Breast epithelium (tissue), 4 donors: ENCODE measurements around the gene GNB1L. TPM values are rescaled to one million over a fixed set of nuclear protein-coding genes. Genes with fewer than 3 reads are reported as not detected.
A peak's percentile ranks its signal among the peaks of the same experiment; 100 is the strongest.

ENCODE experiments used
- DNase-seq, 2 donors: peaks; one replicate each; pipeline ENCODE4 v3.0.0-alpha.2; 2019; ENCODE audit warnings: low spot score in 2 of 2
- H3K27ac ChIP-seq, 2 donors: fragments of 200-600 bp; sonication (generic) in 1 of 2; one replicate each; pipeline ENCODE4 v1.5.1; 2016 to 2019; ENCODE audit warnings: mild to moderate bottlenecking in 1 of 2
- H3K27me3 ChIP-seq, 2 donors: fragments of 200-600 bp; sonication (generic) in 1 of 2; one replicate each; pipeline versions ENCODE4 v1.5.1 to v1.6.0; 2017 to 2019; ENCODE audit warnings: control low read depth in 1 of 2, mild to moderate bottlenecking in 1 of 2
- H3K36me3 ChIP-seq: fragments of 200-600 bp; one replicate; pipeline ENCODE4 v1.5.1; 2019
- H3K4me1 ChIP-seq, 2 donors: fragments of 200-600 bp; sonication (generic); one replicate each; pipeline ENCODE4 v1.5.1; 2016 to 2019; ENCODE audit warnings: control low read depth in 1 of 2
- H3K4me3 ChIP-seq, 3 donors: fragments of 200-600 bp; sonication (generic); 1 replicate in 2 of 3; 2 replicates in 1 of 3; pipeline ENCODE4 v1.5.1; 2016 to 2019; ENCODE audit warnings: mild to moderate bottlenecking in 3 of 3, moderate library complexity in 2 of 3
- H3K9me3 ChIP-seq, 2 donors: fragments of 200-600 bp; sonication (generic) in 1 of 2; one replicate each; pipeline ENCODE4 v1.5.1; 2016 to 2019; ENCODE audit warnings: control low read depth in 1 of 2
- POLR2A ChIP-seq: fragments of 450-650 bp; IDR thresholded peaks from one replicate; pipeline ENCODE4 v1.6.1; 2016; ENCODE audit warnings: antibody characterized with exemption, mild to moderate bottlenecking, moderate library complexity
- POLR2AphosphoS5 ChIP-seq, 3 donors: sonication (generic); formaldehyde crosslinking; IDR thresholded peaks; one replicate each; pipeline ENCODE4 v1.6.1; 2017; ENCODE audit warnings: antibody characterized with exemption in 3 of 3
- intact Hi-C: fragments of 100-400 bp; cut with DNase I; formaldehyde crosslinking; loops from one replicate; pipeline ENCODE4 v1.15.1; 2023; ENCODE audit warnings: low total_unique reads
- total RNA-seq, 3 donors: library from RNA; depleted of rRNA; stranded (reverse); fragments of >200 nt; gene quantifications; one replicate each; pipeline ENCODE4 v1.1.0, GENCODE V29; 2016
- TF ChIP-seq, protein P1 (sequence below), 3 donors: fragments of 450-650 bp; IDR thresholded peaks; one replicate each; pipeline ENCODE4 v1.5.1; 2016 to 2017; ENCODE audit warnings: antibody characterized with exemption in 3 of 3, mild to moderate bottlenecking in 3 of 3, moderate library complexity in 3 of 3

GNB1L gene
- total RNA-seq, 3 donors from 2014 or later, result 5.6 to 8.2 (median 6.3) TPM

DNA sequence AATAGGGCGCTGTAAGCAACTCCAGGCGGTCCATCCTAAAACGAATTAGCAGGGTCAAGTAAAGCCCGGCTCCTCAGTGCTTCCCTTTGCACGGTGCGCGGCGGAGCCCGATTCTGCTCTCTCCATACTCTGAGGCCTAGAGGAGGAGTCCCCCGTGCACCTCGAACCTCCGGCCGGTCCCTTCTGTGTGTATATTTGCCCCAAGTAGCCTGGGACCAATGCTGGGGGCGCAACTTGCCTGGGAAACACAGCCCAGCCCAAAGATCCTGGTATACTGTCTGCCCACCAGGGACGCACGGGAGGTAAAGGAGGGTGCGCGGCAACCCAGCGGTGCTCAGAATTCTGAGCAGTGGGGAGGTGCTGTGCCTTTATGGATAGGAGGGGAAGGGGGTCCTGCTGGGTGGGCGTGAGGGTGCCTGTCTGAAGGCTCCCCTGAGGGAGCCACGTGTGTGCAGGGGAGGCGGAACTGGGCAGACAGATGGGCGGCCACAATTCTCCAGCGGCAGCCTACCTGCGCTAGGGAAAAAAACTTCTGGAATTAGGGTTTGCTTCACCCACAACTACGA lies 98.9 kb downstream of the GNB1L start:
- TF ChIP-seq, protein P1, sequence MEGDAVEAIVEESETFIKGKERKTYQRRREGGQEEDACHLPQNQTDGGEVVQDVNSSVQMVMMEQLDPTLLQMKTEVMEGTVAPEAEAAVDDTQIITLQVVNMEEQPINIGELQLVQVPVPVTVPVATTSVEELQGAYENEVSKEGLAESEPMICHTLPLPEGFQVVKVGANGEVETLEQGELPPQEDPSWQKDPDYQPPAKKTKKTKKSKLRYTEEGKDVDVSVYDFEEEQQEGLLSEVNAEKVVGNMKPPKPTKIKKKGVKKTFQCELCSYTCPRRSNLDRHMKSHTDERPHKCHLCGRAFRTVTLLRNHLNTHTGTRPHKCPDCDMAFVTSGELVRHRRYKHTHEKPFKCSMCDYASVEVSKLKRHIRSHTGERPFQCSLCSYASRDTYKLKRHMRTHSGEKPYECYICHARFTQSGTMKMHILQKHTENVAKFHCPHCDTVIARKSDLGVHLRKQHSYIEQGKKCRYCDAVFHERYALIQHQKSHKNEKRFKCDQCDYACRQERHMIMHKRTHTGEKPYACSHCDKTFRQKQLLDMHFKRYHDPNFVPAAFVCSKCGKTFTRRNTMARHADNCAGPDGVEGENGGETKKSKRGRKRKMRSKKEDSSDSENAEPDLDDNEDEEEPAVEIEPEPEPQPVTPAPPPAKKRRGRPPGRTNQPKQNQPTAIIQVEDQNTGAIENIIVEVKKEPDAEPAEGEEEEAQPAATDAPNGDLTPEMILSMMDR (IDR thresholded peaks at IDR 0.05), result no peak
- no peak for TF ChIP-seq POLR2A
- TF ChIP-seq POLR2AphosphoS5 (IDR thresholded peaks at IDR 0.05), result no peak
- Histone ChIP-seq H3K4me1 (peaks cover 5 to 12% of the 10 kb centered on the region in 2 donors), H3K9me3 (no peaks in the 10 kb centered on the region), H3K4me3 (peak overlapping the region in 2 of 3 donors; percentile 41 to 68), H3K27me3 (peaks cover 9 to 52% of the 10 kb centered on the region in 2 donors), H3K36me3 (no peaks in the 10 kb centered on the region), H3K27ac (no peak overlapping the region)
- intact Hi-C loops, result no loop called here
- no peak for DNase-seq

DNA sequence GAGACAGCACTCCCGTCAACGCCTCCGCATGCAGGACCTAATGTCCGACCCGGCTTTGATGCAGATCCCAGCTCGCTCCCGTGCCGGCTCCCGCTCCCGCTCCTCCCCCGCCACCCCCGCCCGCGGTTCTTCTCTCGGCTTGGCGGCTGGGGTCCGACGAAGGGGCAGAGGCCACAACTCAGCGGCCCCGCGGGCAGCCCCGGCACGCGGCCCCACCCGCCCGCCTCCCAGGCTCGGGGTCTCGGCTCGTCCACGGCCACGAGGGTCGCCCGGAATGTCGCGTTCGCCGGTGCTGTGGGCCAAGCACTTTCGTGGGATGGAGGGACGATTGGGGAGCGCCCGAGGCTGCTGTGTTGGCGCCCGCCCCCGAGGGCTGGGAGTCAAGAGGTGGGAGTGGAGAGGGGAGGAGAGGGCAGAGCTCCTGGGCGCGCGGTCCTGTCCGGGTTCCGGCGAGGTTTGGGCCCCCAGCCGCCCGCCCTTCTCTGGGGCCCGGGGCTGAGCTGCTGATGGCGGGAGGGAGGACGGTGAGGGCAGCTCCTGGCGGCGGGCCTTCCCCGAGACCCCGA lies 99.4 kb downstream of the GNB1L start:
- Histone ChIP-seq H3K9me3 (no peaks in the 10 kb centered on the region), H3K4me3 (peak overlapping the region in 2 of 3 donors; percentile 18 to 68), H3K27me3 (peaks cover 9 to 52% of the 10 kb centered on the region in 2 donors), H3K4me1 (peaks cover 5 to 12% of the 10 kb centered on the region in 2 donors), H3K27ac (no peak overlapping the region), H3K36me3 (no peaks in the 10 kb centered on the region)
- no peak for DNase-seq
- intact Hi-C loops, result no loop called here
- TF ChIP-seq POLR2AphosphoS5 (IDR thresholded peaks at IDR 0.05) (no peak), POLR2A (no peak)
- TF ChIP-seq, protein P1 (IDR thresholded peaks at IDR 0.05), result no peak

DNA sequence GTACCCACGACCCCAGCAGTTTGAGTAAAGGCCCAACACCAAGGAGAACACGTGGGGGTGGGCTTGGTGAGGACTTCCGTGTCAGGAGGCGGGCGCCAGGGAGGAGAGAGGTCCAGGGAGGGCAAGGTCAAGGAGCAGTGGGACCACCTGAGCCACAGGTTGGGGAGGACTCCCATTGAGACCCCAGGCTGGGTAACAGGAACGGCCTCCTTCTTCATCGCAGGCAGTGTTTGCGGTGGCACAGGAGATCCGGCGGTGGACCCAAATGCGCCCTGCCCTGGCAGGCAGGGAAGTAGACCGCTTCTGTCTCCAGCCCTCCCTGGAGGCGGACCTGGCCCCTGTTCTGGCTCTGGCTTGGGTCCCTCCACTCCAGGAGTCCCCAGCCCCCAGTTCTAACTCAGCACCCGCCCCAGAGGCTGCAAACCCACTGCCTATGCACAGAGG lies 100.0 kb downstream of the GNB1L start:
- TF ChIP-seq POLR2AphosphoS5 (IDR thresholded peaks at IDR 0.05) (no peak), POLR2A (no peak)
- TF ChIP-seq, protein P1 (IDR thresholded peaks at IDR 0.05), result no peak
- Histone ChIP-seq H3K4me3 (peak overlapping the region in 2 of 3 donors; percentile 18 to 68), H3K27me3 (peaks cover 9 to 51% of the 10 kb centered on the region in 2 donors), H3K27ac (no peak overlapping the region), H3K36me3 (no peaks in the 10 kb centered on the region), H3K9me3 (no peaks in the 10 kb centered on the region), H3K4me1 (peaks cover 5 to 12% of the 10 kb centered on the region in 2 donors)
- no peak for DNase-seq
- intact Hi-C loops, result no loop called here

DNA sequence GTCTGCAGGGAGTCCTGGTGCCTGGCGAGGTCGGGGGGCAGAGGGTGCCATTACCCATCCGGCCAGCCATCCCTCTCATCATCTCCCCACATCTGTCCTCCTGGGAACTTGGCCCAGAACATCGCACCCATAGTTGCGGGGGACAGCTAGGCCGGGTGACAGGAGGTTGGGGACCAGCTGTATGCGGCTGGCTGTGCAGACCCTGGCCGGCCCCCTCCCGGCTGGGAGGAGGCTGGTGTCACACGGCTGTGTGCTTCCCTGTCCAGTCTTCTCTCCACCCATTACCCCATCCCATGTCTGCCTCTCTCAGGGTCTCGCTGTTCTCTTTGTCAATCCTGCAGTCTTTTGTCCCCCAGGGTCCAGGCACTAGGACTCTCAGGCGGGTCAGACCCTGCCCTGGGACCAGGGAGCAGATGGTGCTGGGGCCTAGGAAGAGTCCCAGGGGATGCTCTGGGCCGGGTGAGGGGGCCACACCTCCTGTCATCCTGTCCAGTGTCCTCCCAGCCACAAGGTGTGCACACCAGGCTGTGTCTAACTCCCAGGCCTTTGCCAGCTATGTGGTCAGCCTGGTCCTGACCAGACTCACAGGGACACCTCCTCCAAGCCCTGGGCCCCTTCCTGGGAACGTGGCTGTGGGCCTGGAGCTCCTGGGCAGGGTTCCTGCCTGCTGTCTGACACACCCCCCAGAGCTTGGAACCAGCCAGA lies 100.5 kb downstream of the GNB1L start:
- TF ChIP-seq POLR2A (no peak), POLR2AphosphoS5 (IDR thresholded peaks at IDR 0.05) (no peak)
- TF ChIP-seq, protein P1 (IDR thresholded peaks at IDR 0.05), result no peak
- H3K27me3 ChIP-seq, result peaks cover 9 to 45% of the 10 kb centered on the region in 2 donors
- intact Hi-C loops, result no loop called here
- no peaks in the 10 kb centered on the region for H3K36me3 ChIP-seq
- H3K4me1 ChIP-seq, result peaks cover 5 to 12% of the 10 kb centered on the region in 2 donors
- H3K27ac ChIP-seq, result no peak overlapping the region
- no peak overlapping the region for H3K4me3 ChIP-seq
- no peaks in the 10 kb centered on the region for H3K9me3 ChIP-seq
- no peak for DNase-seq
